ENCODE data around the gene KAT14. TPM values are rescaled to one million over a fixed set of nuclear protein-coding genes. Genes with fewer than 3 reads are reported as not detected.

Gene KAT14
- total RNA-seq, 2 donors from 2014 or later = 35.2 to 51.0 TPM

DNA sequence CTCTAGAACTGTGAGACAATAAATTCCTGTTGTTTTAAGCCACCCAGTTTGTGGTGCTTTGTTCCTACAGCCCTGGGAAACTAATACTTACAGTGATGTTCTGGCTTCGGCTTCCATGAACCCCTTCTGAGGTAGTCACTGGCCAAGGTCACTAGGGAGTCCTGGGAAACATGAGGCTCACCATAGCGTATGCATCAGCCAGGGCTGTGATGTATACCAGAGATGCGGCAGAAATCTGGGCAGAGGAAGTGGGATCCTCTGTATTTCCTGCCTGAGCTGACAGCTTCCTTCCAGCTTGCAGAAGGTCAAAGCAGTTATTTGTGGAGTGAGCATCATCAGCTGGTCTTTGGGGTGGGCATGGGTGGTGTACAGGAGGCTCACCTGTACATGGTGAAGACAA, 27.9 kb downstream of the KAT14 start:
- no peaks in the 10 kb centered on the region for H3K4me1 ChIP-seq (ENCODE audit: control insufficient read depth, insufficient read depth, low read length)
- Mint-ChIP-seq H3K9me3 (no peaks in the 10 kb centered on the region), H3K27ac (peak overlapping the region; percentile 82), H3K4me1 (peaks cover 49% of the 10 kb centered on the region), H3K27me3 (ENCODE audit: insufficient read depth) (no peaks in the 10 kb centered on the region), H3K36me3 (ENCODE audit: low read depth) (peaks cover 60% of the 10 kb centered on the region), H3K4me3 (no peak overlapping the region)
- WGBS, 2 experiments (ENCODE audit: insufficient coverage in 1 of 2, insufficient read length in 1 of 2) = 95 to 98% methylated on average over 3 of the region's 3 CpGs
- no peak for DNase-seq
- peaks cover 49% of the 10 kb centered on the region for H3K36me3 ChIP-seq (ENCODE audit: control insufficient read depth, insufficient read depth, low read length)
- H3K27ac ChIP-seq (ENCODE audit: low read depth, low read length) = no peak overlapping the region
- no peaks in the 10 kb centered on the region for H3K27me3 ChIP-seq (ENCODE audit: control insufficient read depth, insufficient read depth, low read length, poor library complexity, severe bottlenecking)
- H3K9me3 ChIP-seq (ENCODE audit: control insufficient read depth, low read length) = no peaks in the 10 kb centered on the region
- TF ChIP-seq, protein P1, sequence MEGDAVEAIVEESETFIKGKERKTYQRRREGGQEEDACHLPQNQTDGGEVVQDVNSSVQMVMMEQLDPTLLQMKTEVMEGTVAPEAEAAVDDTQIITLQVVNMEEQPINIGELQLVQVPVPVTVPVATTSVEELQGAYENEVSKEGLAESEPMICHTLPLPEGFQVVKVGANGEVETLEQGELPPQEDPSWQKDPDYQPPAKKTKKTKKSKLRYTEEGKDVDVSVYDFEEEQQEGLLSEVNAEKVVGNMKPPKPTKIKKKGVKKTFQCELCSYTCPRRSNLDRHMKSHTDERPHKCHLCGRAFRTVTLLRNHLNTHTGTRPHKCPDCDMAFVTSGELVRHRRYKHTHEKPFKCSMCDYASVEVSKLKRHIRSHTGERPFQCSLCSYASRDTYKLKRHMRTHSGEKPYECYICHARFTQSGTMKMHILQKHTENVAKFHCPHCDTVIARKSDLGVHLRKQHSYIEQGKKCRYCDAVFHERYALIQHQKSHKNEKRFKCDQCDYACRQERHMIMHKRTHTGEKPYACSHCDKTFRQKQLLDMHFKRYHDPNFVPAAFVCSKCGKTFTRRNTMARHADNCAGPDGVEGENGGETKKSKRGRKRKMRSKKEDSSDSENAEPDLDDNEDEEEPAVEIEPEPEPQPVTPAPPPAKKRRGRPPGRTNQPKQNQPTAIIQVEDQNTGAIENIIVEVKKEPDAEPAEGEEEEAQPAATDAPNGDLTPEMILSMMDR (conservative IDR thresholded peaks at IDR 0.05) = no peak
- H3K9ac ChIP-seq (ENCODE audit: extremely low read depth, low read length, poor library complexity, severe bottlenecking) = no peak overlapping the region
- no peak overlapping the region for H3K4me3 ChIP-seq (ENCODE audit: low read length)

DNA sequence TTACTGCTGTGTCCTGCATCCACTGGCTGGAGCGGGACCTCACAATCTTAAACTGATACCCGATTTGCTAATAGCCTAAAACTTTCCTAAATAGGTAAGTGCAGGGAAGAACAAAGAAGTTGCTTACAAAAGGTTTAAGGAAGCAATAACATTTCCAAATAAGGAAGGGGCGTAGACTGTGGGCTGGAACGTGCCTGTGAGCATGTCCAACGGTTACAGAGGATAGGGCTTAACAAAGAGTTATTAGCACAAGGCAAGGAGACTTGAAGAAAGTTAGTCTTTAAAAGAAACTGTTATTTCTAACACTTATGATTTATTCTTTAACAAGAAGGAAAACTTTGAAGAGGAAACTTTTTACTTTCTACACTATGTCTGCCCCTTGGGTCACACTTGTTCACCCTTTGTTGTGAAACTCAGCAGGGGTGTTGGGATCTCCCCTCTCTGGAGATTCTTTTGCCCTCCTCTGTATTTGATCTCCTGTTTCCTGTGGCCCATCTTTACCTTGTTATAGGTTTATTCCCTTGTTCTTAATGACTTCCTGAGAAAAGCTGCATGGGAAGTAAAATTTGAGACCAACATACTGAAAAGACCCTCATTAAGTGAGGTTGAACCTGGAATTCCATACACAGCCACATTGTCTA, 28.7 kb downstream of the KAT14 start:
- Mint-ChIP-seq H3K4me1 (peaks cover 49% of the 10 kb centered on the region), H3K27ac (peak overlapping the region; percentile 76), H3K4me3 (no peak overlapping the region), H3K27me3 (ENCODE audit: insufficient read depth) (no peaks in the 10 kb centered on the region), H3K9me3 (no peaks in the 10 kb centered on the region), H3K36me3 (ENCODE audit: low read depth) (peaks cover 63% of the 10 kb centered on the region)
- H3K4me1 ChIP-seq (ENCODE audit: control insufficient read depth, insufficient read depth, low read length) = no peaks in the 10 kb centered on the region
- TF ChIP-seq, protein P1 (conservative IDR thresholded peaks at IDR 0.05) = no peak
- no peak overlapping the region for H3K4me3 ChIP-seq (ENCODE audit: low read length)
- peaks cover 48% of the 10 kb centered on the region for H3K36me3 ChIP-seq (ENCODE audit: control insufficient read depth, insufficient read depth, low read length)
- no peak for DNase-seq
- H3K9ac ChIP-seq (ENCODE audit: extremely low read depth, low read length, poor library complexity, severe bottlenecking) = no peak overlapping the region
- no peaks in the 10 kb centered on the region for H3K27me3 ChIP-seq (ENCODE audit: control insufficient read depth, insufficient read depth, low read length, poor library complexity, severe bottlenecking)
- H3K9me3 ChIP-seq (ENCODE audit: control insufficient read depth, low read length) = no peaks in the 10 kb centered on the region
- H3K27ac ChIP-seq (ENCODE audit: low read depth, low read length) = no peak overlapping the region
- WGBS, 2 experiments (ENCODE audit: insufficient coverage in 1 of 2, insufficient read length in 1 of 2) = 61 to 82% methylated on average over 4 of the region's 5 CpGs

DNA sequence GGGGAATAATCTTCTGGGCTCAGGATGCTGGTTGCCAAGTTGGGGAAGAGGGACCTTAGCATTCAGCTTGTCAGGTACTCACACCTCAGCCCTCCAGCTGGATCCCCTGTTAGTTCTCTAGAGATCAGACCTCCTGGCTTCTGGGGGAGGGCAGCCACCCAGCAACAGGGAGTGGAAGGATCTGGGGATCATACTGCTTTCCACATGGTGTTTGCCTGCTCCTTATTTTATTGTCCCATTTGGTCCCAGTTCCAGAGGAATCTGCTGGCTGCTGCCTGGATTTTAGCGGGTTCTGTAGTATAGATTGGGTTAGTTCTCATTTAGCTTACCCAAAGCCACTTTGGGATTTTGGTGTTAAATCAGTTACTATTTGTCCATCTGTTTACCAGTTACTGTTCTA, 29.3 kb downstream of the KAT14 start:
- no peaks in the 10 kb centered on the region for H3K9me3 Mint-ChIP-seq
- Histone ChIP-seq H3K9me3 (ENCODE audit: control insufficient read depth, low read length) (no peaks in the 10 kb centered on the region), H3K4me3 (ENCODE audit: low read length) (no peak overlapping the region), H3K9ac (ENCODE audit: extremely low read depth, low read length, poor library complexity, severe bottlenecking) (no peak overlapping the region), H3K36me3 (ENCODE audit: control insufficient read depth, insufficient read depth, low read length) (peaks cover 45% of the 10 kb centered on the region), H3K4me1 (ENCODE audit: control insufficient read depth, insufficient read depth, low read length) (no peaks in the 10 kb centered on the region), H3K27me3 (ENCODE audit: control insufficient read depth, insufficient read depth, low read length, poor library complexity, severe bottlenecking) (no peaks in the 10 kb centered on the region), H3K27ac (ENCODE audit: low read depth, low read length) (no peak overlapping the region)
- no peak overlapping the region for H3K4me3 Mint-ChIP-seq
- DNase-seq = no peak
- TF ChIP-seq, protein P1 (conservative IDR thresholded peaks at IDR 0.05) = no peak
- peaks cover 49% of the 10 kb centered on the region for H3K4me1 Mint-ChIP-seq
- peaks cover 62% of the 10 kb centered on the region for H3K36me3 Mint-ChIP-seq (ENCODE audit: low read depth)
- no peaks in the 10 kb centered on the region for H3K27me3 Mint-ChIP-seq (ENCODE audit: insufficient read depth)
- WGBS, 2 experiments (ENCODE audit: insufficient coverage in 1 of 2, insufficient read length in 1 of 2) = 100% methylated on average over 1 of the region's 1 CpG; no CpG with 5 or more reads in 1 of the 2 experiments
- peak overlapping the region; percentile 76 for H3K27ac Mint-ChIP-seq

Data from endodermal cell (in vitro differentiated cells).